Measurements from ENCODE around the gene PET100.
"Not testable (repeated sequence)": the region's sequence is repeated elsewhere in the genome, so short reads cannot be mapped to it uniquely, and the experiment has no call there.

PET100 gene

GRCh38 chr19:7635670-7636069 lies 6.1 kb downstream of the PET100 start:
- DNase-seq = no peak

- no peak for DNase-seq
Observed at GRCh38 chr19:7636317-7636690, 6.7 kb downstream of the PET100 start.

GRCh38 chr19:7636691-7637373 lies 7.2 kb downstream of the PET100 start, which contains the start of gene STXBP2:
TSS of gene STXBP2 (plus strand) at chr19:7637110. CDS start at chr19:7637150, 40 bp downstream.
- peak; percentile 82 for DNase-seq

GRCh38 chr19:7637374-7638256 lies 8.0 kb downstream of the PET100 start:
- no peak for DNase-seq

GRCh38 chr19:7638802-7639465 lies 9.3 kb downstream of the PET100 start:
- peak; percentile 5 for DNase-seq

- no peak for DNase-seq
Observed at GRCh38 chr19:7639863-7640348, 10.3 kb downstream of the PET100 start.

GRCh38 chr19:7640803-7641202 lies 11.2 kb downstream of the PET100 start:
- DNase-seq = no peak

GRCh38 chr19:7641290-7642276 lies 12.0 kb downstream of the PET100 start:
- no peak for DNase-seq

GRCh38 chr19:7642295-7643030 lies 12.9 kb downstream of the PET100 start:
- no peak for DNase-seq

GRCh38 chr19:7643031-7643415 lies 13.4 kb downstream of the PET100 start:
- no peak for DNase-seq

- DNase-seq = not testable (repeated sequence)
Observed at GRCh38 chr19:7643629-7644549, 14.3 kb downstream of the PET100 start.

GRCh38 chr19:7644550-7644877 lies 14.9 kb downstream of the PET100 start:
- no peak for DNase-seq

- DNase-seq = no peak
Observed at GRCh38 chr19:7645163-7645562, 15.6 kb downstream of the PET100 start.

- no peak for DNase-seq
Observed at GRCh38 chr19:7645656-7646425, 16.2 kb downstream of the PET100 start.

- DNase-seq = no peak
Observed at GRCh38 chr19:7646426-7646700, 16.8 kb downstream of the PET100 start.

GRCh38 chr19:7647156-7647555 lies 17.6 kb downstream of the PET100 start:
- no peak for DNase-seq

GRCh38 chr19:7648265-7649014 lies 18.8 kb downstream of the PET100 start:
- no peak for DNase-seq

GRCh38 chr19:7650148-7650547 lies 20.6 kb downstream of the PET100 start:
- no peak for DNase-seq

GRCh38 chr19:7652061-7652641 lies 22.6 kb downstream of the PET100 start:
- peak; percentile 51 for DNase-seq
